Measurements from ENCODE around the gene EZH2.

EZH2 gene

DNA sequence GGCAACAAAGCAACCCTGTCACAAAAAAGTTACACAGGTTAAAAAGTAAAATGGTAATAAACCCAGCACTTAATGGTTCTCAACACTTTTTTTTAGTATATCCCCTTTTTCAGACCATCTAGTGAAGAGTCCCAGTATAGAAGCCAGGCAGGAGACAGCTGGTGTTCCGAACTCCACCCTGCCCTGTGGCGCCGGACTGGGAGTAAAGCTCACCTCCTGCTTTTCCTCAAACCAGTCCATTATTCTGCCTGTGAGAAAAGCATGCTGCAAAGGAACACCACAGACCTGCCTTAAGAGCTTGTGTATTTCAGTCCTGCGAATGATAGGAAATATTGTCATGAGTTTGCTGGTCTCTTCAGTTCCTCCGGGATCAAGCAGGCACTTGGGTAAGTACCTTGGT lies 81.0 kb downstream of the EZH2 start:
- DNase-seq = no peak

DNA sequence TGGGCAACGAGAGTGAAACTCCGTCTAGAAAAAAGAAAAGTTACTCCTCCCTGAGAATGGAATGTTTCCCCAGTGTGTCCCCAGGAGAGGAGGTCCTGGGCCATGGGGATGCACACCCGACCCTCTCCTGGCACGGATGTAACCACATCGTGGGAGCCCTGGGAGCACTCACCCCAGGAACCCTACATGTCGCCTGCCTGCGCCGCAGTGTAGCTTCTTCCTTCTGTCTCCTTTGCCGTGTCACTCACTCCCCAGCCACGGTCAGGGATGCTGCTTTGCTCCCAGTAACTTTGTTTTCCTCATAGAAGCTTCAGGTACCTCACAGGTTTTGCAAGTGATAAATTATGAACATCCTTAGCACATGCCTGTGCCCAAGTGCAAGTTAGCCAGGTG lies 82.0 kb downstream of the EZH2 start:
- no peak for DNase-seq

DNA sequence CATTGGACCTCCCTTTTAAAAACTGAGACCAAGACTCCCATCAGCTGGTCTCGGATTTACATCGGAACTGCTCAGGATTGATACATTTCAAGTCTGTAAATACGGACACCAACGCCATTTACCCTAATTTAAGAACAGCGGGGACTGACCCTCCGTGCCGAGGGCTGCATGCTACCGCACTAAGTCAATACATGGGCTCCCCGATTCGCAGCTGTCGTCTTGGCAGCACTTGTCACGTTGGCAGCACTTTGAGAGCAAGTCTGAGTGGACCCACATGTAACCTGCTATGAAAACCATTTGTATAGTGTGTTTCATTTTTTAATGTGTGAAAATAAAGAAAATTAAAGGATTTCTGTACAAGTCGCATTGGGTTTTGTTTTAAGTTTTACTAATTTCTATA lies 83.4 kb downstream of the EZH2 start:
- DNase-seq = no peak

DNA sequence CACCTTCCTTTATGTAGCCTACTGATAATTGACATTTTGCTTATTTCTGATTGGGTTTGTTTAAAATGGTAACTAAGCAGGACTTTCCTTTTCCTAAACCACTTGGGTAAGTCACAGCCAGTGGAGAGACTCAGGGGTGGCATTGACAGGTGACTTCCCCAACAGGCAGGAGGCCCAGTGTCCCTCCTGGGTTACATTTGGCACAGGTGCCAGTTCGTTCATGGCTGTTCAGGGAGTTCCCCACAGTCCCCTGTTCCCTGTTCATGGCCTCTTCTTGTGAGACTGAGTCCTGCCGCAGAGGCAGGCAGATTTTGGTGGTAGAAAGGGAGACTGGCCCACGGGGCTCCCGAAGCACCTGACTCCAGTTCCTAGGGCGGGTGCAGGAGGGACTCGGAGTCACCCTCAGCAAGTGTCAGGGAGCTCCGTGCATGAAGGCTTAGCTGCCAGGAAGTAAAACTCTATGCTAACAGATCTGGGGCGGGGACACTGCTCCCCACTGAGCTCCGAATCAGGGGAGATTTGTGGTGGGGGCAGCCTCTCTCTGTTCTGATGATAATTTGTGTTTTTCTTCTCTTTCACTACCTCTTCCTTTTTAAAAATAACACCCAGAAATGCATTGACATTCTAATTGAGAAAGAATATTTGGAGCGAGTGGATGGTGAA lies 84.1 kb downstream of the EZH2 start:
- DNase-seq = no peak

DNA sequence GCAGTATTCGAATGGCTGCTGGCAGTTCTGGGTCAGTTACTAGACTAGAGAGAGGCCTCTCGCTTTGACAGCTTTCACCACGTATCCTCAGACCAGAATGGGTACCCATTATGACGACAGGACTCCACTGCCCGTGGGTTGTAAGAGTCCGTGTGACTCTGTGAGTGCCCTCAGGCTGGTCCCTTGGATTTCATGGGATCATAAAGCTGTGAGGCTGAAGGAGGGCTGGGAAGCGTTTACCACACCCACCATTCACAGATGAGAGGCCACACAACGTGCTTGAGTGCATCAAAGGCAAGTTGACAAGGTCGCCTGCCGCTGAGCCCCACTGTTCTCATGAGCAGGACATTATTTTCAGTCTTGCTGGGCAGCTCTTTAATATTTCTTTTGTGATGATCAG lies 87.2 kb downstream of the EZH2 start:
- DNase-seq = no peak

DNA sequence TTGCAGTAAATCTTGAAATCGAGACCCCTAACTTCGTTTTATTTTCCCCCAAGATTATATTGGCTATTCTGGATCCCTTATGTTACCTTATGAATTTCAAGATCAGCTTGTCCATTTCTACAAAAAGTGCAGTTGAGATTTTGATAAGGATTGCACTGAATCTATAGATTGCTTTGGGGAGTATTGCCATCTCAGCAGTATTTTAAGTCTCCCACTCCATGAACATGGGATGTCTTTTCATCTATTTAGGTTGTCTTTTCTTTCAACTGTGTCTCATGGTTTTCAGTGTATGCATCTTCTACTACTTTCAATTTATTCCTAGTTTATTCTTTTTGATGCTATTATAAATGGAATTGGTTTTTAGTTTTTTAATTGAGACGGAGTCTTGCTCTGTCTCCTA lies 89.6 kb downstream of the EZH2 start:
- no peak for DNase-seq

DNA sequence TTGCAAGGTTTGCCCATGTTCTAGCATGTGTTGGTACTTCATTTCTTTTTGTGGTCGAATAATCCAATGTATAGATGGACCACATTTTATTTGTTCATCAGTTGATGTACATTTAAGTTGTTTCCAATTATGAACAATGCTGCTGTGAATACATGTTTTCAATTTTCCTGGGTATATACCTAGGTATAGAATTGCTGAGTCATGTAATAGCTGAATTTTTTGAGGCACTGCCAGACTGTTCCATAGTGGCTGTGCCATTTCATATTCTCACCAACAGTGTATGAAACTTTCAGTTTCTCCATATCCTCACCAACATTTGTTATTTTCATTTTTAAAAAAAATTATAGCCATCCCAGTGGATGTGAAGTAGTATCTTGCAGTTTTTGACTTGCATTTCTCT lies 90.5 kb downstream of the EZH2 start:
- no peak for DNase-seq

DNA sequence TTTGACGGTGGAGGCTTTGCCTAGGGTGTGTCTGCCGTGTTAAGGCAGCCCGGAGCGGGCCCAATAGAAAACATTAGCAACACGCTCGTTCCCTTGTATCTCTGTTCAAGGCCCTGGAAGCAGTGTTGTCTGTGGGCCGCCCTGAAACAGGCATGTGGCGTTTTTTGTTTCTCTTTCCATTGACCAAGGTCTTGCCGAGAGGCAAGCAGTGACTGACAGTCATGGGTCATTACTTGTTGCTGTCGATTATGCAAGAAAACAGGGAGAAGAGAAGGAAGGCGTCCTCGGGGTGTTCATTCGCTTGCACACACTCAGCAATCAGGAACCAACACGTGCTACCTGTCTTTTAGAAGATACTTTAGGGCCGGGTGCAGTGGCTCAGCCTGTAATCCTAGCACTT lies 92.5 kb downstream of the EZH2 start:
- no peak for DNase-seq

DNA sequence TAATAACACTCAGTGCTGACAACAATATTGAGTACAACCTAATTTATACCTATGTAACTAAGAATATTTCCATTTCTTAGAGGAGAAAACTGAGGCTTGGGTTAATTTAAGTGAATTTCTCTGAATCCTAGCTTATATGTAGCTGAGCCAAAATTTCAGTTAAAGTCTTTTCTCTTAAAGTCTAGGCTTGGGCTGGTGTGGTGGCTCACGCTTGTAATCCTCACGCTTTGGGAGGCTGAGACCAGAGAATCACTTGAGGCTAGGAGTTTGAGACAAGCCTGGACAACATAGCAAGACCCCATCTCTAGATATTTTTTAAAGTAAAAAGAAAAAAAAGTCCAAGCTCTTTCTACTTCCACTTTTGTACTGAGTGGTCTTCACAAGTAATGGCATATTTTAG lies 93.2 kb downstream of the EZH2 start:
- DNase-seq = no peak

DNA sequence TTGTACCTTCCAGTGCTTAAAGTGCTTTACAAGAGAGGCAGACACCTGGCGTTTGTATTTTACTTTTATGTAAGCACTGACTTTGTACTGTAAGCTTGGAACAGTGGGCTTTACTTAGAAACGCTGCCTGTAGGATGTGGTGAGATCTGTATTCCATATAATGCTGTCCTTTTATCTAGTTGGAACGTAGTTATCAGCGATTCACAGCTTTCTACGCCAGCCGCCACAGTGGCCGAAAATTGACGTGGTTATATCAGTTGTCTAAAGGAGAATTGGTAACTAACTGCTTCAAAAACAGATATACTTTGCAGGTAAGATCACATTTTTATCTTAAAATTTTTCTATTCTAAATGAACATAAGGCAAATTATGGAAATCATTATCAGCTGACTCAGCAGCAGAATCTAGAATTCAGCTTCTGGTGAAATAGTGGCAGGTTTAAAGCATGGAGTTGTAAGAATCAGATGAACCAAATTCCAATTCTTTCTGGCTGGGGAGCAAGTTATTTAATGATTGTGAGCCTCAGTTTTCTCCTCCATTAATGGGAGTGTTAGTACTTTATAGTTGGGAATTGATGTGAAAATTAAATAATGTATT lies 93.9 kb downstream of the EZH2 start:
- DNase-seq = no peak

DNA sequence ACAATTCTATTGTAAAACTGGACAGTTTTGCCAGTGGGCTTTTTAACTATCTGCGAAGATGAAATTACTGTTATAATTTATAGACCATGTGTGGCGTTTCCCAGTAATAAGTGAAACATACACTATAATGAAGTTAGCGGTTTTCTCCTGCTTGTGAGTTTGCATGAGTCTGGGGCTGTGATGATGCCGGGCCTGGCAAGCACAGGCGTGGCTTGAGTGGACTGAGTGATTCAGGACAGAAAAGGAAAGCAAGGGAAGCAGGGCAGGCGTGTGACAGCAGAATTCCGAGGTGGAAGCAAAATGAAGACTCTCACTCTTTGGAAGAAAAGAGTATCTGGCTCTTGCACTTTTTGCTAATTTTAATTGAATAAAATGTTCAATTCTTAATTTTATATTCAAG lies 94.9 kb downstream of the EZH2 start:
- DNase-seq = no peak

DNA sequence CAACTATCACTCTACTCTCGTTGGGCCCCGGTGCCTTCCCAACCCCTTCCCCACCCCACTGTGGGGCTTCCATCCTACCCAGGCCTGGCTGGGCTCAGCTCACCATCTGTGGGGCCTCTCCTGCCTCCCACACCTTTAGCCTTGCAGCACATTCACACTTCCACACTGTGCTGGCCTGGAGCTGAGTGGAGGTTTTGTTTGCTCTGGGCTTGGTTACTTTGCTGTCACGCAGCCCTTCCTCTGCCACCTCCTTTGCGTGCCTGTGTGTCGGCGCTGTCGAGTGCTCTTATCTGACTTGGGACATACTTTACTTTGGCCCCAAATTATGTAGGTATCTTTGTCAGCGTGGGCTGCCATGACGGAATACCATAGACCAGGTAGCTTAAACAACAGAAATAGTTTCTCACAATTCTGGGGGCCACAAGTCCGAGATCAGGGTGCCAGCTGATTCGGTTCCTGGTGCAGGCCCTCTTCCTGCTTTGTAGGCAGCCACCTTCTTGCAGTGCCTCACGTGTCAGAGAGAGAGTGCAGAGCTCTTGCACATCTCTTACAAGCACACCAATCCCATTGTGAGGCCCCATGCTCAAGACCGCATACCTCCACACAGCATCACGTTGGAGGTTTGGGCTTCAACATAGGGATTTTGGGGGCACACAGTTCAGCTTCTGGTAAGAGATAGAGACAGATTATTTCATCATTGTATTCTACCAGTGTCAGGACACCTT lies 96.4 kb downstream of the EZH2 start:
- DNase-seq = no peak

DNA sequence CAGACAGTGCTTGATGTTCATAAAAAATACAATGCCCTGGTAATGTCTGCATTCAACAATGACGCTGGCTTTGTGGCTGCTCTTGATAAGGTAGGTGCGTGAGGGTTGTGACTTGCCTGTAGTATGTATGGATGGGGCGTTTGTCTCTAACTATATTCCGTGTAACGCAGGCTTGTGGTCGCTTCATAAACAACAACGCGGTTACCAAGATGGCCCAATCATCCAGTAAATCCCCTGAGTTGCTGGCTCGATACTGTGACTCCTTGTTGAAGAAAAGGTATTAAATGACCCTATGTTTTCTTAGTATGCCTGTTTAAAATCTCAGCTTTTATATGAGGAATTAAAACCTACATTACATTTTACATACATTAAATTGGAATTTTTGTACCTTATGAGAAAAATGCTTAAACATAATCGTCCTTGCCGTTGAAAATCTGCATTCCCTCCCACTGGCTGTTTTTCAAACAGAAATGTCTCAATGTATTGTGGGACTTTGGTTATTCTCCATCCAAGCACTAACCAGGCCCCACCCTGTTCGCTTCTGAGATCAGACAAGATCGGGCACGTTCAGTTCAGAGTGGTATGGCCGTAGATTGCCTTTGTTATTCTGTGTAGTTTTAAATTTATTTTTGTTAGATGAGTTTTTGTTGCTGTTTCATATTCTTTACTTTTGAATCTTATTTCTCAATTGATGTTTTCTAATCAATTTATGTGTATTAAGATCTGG lies 100.1 kb downstream of the EZH2 start:
- DNase-seq = no peak

DNA sequence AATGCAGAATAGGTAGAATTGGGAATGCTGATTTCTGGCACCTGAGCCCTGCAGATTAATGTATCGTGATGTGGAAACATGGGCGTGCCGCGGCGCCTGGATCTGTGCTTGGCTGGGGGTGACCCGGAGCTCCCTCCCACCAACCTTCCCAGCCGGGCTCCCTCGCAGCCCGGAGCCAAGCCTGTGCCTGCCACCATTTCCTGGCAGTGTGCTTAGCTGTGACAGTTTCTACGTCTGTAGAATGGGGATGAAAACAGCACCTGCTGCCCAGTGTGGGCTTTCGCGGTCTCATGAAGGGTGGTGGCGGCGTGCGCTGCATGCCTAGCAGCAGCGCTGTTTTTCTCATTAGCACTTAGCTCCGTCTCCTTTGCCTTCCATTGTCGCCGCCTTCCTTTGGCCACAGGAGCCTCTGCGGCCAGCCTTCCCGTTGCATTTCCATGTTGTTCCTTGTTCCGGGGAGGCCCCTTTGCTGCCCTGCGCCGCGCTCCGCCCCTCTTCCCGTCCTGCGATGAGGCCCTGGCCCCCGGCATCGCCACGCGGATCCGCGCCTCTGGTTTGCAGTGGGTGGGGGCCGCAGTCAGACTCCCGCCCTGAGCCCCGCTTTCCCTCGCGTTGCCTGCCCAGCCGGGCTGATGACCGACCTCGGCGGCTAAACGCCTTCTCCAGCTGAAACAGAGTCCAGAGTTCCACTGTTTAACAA lies 101.2 kb downstream of the EZH2 start:
- no peak for DNase-seq

DNA sequence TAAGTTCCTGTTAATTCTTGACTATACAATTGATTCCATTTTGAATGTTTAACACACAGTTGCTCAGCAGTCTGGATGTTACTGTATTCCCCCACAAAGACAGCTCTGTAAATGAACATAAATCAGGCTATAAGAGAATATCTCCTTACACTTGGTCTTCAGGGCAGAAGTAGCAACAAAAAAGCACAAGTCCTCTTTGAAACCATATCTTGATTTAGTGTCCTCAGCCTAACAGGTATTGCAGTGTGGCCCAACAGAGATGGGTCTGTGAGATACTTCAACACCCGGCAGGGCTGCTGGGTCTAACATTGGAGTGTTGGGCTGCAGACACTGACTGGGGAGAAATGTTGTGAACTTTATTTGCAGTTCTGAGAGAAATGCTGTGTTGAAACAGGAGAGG lies 109.6 kb downstream of the EZH2 start:
- no peak for DNase-seq

DNA sequence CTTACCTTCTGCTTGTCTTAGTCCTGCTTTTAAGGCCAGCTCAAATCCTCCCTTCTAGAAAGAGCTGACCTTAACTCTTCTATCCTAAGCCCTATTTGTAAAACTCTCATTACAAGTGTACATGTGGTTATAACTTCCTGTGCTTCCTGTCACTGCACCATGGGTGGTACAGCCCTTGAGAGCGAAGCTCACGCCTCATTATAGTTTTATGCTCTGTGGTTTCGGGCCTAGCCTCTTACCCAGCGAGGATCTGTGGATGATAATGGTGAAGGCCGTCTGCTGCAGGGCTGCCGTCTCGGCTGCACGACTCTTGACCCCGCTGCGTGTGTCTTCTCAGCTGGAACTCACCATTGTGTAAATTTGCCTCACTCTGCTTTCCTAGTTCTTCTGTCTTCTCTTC lies 110.8 kb downstream of the EZH2 start:
- peak; percentile 73 for DNase-seq

DNA sequence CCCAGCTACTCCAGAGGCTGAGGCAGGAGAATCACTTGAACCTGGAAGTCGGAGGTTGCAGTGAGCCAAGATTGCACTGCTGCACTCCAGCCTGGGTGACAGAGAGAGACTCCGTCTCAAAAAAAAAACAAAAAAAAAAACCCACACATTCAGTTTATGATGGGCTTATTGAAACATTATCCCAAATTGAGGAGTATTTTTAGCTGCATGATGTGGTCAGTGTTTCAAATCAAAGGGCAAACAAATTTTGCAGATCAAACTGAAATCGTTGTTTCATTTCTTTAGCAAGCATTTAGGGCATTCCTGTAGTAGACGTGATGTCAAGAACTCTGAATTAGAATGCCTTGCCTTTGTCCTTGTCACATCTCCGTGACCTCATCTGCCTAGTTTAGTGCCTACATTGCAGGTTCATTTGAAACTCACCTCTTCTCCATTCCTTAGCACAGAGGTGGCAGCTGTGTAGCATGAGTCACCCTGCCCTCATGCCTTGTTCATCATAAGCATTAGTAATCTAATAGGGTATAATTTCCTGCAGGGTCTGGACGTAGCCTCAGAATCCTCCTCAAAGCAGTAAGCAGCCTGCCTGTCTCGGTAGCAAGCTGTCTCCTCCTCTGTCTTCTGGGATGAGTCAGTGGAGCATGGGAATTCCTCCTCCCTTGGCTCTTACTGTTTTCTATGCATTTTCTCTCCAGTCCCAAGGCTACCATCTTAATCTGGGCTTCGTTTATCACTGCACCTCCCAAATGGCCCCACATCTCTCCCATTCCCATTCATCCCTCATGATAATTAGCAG lies 111.6 kb downstream of the EZH2 start:
- DNase-seq = no peak

DNA sequence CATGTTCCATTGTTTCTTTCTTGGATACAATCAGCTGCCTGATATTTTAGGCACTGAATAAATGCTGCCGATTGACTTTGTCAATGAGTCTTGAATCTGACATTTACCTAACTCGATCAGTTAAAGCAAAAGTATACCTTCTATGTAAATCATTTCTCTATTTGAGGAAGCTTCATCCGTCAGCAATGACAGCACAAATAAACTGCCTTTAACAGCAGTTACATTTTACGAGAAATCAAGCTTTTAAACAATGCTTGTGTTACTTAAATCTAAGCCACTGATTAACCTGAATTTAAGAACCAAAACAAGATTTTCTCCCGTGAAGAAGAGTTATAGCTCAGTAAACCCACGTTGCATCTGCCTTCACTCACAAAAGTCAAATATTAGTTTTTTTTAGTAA lies 114.1 kb downstream of the EZH2 start:
- DNase-seq = no peak

DNA sequence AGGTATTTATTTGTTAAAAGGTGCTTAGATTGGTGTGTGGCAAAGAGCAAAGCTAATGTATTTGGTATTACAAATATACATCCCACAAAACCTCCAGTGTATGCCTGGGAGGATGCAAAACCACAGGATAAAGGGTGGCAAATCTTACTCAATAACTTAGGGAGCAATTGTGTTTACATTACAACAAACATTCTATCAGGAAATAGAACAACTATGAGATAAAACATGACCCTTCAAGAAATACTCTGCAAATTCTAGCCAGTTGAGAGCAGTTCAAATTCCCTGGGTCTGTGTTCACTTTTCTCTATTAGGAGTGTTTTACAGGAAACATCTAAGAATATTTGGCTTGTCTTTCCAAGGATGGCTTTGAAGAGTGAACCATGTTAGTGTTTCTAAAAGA lies 120.5 kb downstream of the EZH2 start:
- DNase-seq = no peak

DNA sequence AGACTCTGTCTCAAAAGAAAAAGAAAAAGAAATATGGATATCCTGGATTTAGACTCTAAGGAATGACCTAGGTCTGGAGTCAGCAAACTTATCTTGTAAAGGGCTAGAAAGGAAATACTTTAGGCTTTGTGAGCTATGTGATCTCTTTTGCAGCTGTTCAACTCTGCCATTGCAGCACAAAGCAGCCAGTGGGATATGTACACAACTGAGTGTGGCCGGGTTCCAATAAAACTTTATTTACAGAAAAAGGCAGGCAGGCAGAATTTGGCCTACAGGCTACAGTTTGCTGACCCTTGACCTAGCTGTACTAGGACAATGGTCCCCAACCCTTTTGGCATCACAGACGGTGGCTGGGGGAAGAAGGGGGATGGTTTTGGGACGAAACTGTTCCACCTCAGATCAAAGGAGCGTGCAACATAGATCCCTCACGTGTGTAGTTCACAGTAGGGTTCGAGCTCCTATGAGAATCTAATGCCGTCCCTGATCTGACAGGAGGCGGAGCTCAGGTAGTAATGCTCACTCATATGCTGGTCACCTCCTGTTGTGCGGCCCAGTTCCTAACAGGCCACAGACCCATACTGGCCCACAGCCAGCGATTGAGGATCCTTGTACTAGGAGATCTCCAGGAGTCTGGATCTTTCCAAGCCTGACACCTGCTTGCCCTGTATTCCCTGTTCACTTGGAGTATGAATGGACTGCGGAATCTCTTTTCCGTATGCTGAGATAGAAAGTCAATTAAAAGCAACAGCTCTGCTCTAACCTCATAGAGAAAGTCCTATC lies 122.4 kb downstream of the EZH2 start:
- no peak for DNase-seq
